ENCODE results near the gene ZNF366. TPM values are rescaled to one million over a fixed set of nuclear protein-coding genes. Genes with fewer than 3 reads are reported as not detected.
"Not testable (repeated sequence)": the region's sequence is repeated elsewhere in the genome, so short reads cannot be mapped to it uniquely, and the experiment has no call there.

ZNF366 gene
- polyA plus RNA-seq, 1 donor = 3.5 TPM

DNA sequence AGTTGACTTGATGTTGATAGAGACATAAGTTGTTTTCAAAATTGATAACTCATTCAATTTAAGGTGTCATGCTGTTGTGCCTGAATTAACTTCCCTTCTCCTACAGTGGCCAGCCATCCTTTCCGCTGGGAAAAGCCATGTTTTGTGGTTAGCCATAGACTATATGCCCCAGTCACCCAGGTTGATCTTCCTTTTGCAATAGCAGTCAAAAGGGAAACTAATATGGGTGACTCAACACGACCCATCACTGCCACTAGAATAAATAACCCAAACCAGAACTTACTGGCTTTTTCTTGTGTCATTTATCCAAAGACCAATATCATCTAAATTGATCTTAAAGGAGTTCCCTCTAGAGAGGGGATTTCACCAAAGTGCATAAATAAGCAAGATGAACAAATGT, 99.7 kb downstream of the ZNF366 start:
- no peak for DNase-seq

DNA sequence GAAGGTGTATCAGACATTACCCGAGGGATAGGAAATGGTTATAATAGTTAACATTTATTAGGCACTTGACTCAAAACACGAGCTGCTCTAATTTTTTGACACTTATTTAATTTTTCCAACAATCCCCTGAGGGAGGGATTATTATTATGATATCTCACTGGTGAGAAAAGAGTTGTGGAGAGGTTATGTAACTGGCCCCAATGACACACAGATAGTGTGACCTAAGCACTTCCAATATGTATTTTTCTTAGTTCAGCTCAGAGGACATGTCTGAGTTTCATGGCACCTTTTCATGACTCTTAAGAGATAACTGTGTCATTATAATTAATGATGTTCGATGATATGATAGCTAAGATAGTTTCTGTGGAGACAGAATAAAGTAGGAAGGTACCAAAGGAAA, 100.1 kb downstream of the ZNF366 start:
- DNase-seq = no peak

DNA sequence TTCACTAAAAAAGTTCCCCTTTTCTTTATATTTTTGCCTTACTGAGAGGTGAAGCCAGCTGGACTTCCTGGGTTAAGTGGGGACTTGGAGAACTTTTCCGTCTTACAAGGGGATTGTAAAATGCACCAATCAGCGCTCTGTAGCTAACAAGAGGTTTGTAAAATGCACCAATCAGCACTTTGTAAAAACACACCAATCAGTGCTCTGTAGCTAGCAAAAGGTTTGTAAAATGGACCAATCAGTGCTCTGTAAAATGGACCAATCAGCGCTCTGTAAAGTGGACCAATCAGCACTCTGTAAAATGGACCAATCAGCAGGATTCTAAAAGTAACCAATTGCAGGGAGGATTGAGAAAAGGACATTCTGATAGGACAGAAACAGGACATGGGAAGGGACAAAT, 102.4 kb downstream of the ZNF366 start:
- not testable (repeated sequence) for DNase-seq

DNA sequence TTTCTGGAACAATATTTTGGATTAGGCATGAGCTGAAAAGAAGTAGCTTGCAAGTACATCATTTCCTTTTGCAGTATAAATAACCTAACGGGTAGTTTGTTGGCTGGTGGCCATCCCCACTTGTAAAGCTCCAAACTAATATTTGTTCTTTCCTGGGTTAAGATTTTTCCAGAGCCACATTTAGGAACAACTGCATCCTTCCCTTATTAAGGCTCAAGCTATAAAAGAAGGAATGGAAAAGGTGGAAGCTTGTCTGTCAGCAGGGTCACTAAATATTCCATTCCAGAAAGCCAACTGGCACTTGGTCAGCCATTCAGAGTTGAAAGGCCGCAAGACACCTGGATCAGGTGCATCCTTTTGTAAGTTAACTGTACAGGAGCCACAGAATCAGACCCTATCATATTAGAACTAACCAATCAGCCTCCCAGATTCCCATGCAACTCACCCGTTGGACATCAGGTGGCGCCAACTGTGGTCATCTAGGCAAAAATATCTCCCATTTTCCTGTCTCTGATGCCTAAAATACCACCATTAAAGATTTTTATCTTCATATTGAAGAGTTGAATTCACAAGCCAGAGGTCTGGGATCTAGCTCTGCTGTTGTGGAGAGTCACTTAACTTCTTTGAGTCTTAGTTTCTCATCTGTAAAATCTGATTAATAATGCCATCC, 104.1 kb downstream of the ZNF366 start:
- no peak for DNase-seq

DNA sequence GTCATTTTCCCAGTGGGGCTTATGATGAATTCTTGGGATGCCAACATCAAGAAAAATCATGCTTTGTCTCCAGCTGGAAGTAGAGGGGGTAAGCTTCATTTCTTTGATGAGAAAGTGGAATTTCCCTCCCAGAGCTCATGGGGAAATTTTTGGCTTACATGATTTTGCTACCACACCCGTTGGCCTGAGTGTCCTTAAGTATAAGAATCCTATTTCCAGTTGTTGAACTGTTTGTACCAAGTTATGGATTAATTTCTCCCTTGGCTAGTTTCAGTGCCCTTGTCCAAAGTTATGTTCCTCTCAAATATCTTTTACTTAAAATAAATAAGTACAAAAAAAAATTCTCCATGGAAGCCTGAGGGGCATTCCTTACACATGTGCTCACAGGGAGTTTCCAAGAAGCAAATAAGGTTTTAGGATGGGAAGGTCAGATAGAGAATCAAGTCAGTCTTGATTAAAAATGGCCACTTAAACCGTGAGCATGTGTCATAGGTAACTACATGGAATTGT, 104.8 kb downstream of the ZNF366 start:
- DNase-seq = no peak

DNA sequence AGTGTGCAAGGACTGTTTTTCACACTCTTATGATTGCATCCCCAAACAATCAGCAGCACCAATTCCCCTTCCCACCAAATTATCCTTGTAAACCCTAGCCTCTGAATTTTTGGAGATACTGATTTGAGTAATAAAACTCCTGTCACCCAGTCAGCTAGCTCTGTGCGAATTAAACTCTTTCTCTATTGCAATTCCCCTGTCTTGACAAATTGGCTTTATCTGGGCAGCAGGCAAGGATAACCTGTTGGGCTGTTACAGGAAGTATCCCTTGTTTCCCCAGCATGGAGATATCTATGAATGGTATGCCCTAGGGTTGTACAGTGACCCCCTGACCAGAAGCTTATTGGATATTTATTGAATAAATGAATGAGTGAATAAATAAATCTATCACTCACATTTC, 106.3 kb downstream of the ZNF366 start:
- DNase-seq = no peak

DNA sequence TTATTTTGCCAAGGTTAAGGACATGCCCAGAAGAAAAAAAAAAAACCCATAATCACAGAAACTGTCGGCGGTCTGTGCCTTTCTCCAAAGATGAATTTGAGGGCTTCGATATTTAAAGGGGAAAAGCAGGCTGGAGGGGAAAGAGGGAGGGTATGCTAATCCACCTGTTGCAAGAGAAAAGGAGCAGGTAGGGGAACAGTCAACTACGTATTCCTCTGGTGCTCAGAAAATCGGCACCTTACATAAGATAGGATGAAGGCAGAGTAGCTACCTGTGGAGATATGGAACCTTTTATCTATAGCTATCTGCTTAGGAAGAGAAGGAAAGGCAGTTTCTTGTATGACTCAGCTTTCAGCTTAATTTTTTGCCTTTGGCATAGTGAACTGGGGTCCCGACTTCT, 109.4 kb downstream of the ZNF366 start:
- no peak for DNase-seq

DNA sequence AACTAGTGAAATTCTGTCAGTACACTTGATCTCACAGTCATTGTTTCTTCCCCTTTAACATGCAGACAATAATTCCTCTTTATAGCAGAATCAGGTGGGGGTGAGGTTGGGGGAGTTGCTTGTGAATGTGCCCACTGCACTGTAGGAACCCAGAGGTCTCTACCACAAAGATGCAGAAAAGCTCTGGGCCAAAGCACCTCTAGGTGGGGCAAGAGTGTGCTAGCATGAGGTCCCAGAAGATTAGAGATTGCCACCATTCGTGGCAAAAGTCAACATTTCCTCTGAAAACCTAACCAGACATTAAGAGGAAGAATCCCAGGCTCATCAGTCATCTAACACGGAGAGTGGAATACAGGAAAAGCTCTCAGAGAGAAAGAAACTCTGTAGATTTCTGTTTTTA, 112.5 kb downstream of the ZNF366 start:
- no peak for DNase-seq

DNA sequence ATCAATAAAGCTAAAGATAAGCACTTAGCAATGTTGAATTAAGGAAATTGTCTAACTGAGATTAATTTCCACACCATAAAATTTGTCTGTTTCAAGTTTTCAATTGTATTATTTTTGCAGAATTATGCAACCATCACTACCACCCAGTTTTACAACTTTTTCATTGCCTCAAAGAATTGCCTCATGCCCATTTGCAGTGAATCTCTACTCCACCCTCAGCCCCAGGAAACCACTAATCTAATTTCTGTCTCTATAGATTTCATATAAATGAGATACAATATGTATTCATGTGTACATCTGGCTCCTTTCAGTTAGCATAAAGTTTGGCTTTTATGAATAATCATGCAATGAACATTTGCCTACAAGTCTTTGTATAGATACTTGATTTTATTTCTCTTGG, 114.2 kb downstream of the ZNF366 start:
- no peak for DNase-seq

Other genes with a start within 250 kb of the ZNF366 start
- gene MRPS27, start 187.2 kb downstream of the ZNF366 start, polyA plus RNA-seq (ENCODE audit: insufficient read length) = 80.1 TPM
- 12.2 TPM for gene PTCD2, start 187.0 kb downstream of the ZNF366 start, polyA plus RNA-seq (ENCODE audit: insufficient read length)